ENCODE data around the gene TCN1. TPM values are rescaled to one million over a fixed set of nuclear protein-coding genes. Genes with fewer than 3 reads are reported as not detected.
A peak's percentile ranks its signal among the peaks of the same experiment; 100 is the strongest.
"Not testable (repeated sequence)": the region's sequence is repeated elsewhere in the genome, so short reads cannot be mapped to it uniquely, and the experiment has no call there.

TCN1 gene
- total RNA-seq, 1 experiment from 2014 or later, result 335 TPM

DNA sequence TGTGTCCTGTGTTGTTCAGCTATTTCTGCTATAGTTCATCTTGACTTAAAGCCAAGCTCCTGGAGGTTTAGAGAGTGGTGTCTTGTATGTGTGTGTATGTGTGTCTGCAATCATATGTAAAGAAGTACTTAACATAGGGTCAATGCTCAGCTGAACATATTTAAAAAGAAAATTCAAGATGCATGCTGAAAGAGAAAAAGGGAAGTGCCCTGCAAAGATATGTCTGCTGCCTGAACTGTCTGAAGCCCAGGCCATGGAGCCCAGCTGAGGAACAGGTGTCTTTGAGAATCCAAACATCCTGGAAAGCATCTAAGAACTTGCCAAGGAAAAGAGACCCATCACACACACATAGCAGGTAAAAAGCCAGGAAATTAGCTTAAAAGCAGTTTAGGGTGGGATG lies 6.6 kb downstream of the TCN1 start:
- no peak for DNase-seq
- Mint-ChIP-seq H3K27ac (ENCODE audit: unreplicated experiment) (no peak overlapping the region), H3K4me3 (ENCODE audit: low read depth, unreplicated experiment) (no peak overlapping the region), H3K9me3 (ENCODE audit: low read depth, unreplicated experiment) (peaks cover 3% of the 10 kb centered on the region), H3K4me1 (ENCODE audit: low read depth, unreplicated experiment) (peaks cover 35% of the 10 kb centered on the region), H3K36me3 (ENCODE audit: insufficient read depth, unreplicated experiment) (peaks cover 27% of the 10 kb centered on the region), H3K27me3 (ENCODE audit: unreplicated experiment) (no peaks in the 10 kb centered on the region)
- TF ChIP-seq, protein P1, sequence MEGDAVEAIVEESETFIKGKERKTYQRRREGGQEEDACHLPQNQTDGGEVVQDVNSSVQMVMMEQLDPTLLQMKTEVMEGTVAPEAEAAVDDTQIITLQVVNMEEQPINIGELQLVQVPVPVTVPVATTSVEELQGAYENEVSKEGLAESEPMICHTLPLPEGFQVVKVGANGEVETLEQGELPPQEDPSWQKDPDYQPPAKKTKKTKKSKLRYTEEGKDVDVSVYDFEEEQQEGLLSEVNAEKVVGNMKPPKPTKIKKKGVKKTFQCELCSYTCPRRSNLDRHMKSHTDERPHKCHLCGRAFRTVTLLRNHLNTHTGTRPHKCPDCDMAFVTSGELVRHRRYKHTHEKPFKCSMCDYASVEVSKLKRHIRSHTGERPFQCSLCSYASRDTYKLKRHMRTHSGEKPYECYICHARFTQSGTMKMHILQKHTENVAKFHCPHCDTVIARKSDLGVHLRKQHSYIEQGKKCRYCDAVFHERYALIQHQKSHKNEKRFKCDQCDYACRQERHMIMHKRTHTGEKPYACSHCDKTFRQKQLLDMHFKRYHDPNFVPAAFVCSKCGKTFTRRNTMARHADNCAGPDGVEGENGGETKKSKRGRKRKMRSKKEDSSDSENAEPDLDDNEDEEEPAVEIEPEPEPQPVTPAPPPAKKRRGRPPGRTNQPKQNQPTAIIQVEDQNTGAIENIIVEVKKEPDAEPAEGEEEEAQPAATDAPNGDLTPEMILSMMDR (IDR thresholded peaks at IDR 0.05; ENCODE audit: unreplicated experiment), result no peak
- CTCF ChIA-PET, result no interaction called here
- no TSS peak for BruUV-seq (replicated peaks)
- intact Hi-C loops (cut with micrococcal nuclease; ENCODE audit: unreplicated experiment), result no loop called here

GRCh38 chr11:59857439-59858434 lies 8.6 kb downstream of the TCN1 start:
- no peak for DNase-seq
- TF ChIP-seq, protein P1 (IDR thresholded peaks at IDR 0.05; ENCODE audit: unreplicated experiment), result no peak
- peak overlapping the region; percentile 42 for H3K4me3 Mint-ChIP-seq (ENCODE audit: low read depth, unreplicated experiment)
- peaks cover 3% of the 10 kb centered on the region for H3K9me3 Mint-ChIP-seq (ENCODE audit: low read depth, unreplicated experiment)
- peaks cover 27% of the 10 kb centered on the region for H3K36me3 Mint-ChIP-seq (ENCODE audit: insufficient read depth, unreplicated experiment)
- H3K27me3 Mint-ChIP-seq (ENCODE audit: unreplicated experiment), result no peaks in the 10 kb centered on the region
- H3K4me1 Mint-ChIP-seq (ENCODE audit: low read depth, unreplicated experiment), result peaks cover 35% of the 10 kb centered on the region
- intact Hi-C loops (cut with micrococcal nuclease; ENCODE audit: unreplicated experiment), result no loop called here
- CTCF ChIA-PET, result interaction anchor here (0.7 to 0.9 kb wide), 2 partner anchors 8 to 10 kb away, joined by 3 to 6 read pairs; partner anchors contain the start of gene TCN1
- no TSS peak for BruUV-seq (replicated peaks)
- H3K27ac Mint-ChIP-seq (ENCODE audit: unreplicated experiment), result peak overlapping the region; percentile 73

- intact Hi-C loops (cut with micrococcal nuclease; ENCODE audit: unreplicated experiment), result no loop called here
- BruUV-seq (replicated peaks), result no TSS peak
- CTCF ChIA-PET, result no interaction called here
- Mint-ChIP-seq H3K4me3 (ENCODE audit: low read depth, unreplicated experiment) (no peak overlapping the region), H3K36me3 (ENCODE audit: insufficient read depth, unreplicated experiment) (peaks cover 24% of the 10 kb centered on the region), H3K27me3 (ENCODE audit: unreplicated experiment) (no peaks in the 10 kb centered on the region), H3K9me3 (ENCODE audit: low read depth, unreplicated experiment) (peaks cover 3% of the 10 kb centered on the region), H3K4me1 (ENCODE audit: low read depth, unreplicated experiment) (peaks cover 44% of the 10 kb centered on the region), H3K27ac (ENCODE audit: unreplicated experiment) (no peak overlapping the region)
- no peak for DNase-seq
- TF ChIP-seq, protein P1 (IDR thresholded peaks at IDR 0.05; ENCODE audit: unreplicated experiment), result no peak
Observed at GRCh38 chr11:59854871-59855270, 11.4 kb downstream of the TCN1 start.

DNA sequence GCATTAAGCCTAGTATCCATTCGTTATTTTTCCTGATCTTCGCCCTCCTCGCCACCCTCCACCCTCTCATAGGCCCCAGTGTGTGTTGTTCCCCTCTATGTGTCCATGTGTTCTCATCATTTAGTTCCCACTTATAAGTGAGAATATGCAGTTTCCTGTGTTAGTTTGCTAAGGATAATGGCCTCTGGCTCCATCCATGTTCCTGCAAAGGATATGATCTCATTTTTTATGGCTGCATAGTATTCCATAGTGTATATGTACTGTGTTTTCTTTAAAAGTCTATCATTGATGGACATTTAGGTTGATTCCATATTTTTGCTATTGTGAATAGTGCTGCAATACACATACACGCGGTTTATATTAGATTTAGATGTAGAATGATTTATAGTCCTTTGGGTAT lies 14.9 kb downstream of the TCN1 start:
- H3K27ac Mint-ChIP-seq (ENCODE audit: unreplicated experiment), result not testable (repeated sequence)

GRCh38 chr11:59849551-59849950 lies 16.7 kb downstream of the TCN1 start:
- Mint-ChIP-seq H3K36me3 (ENCODE audit: insufficient read depth, unreplicated experiment) (peaks cover 14% of the 10 kb centered on the region), H3K4me1 (ENCODE audit: low read depth, unreplicated experiment) (peaks cover 34% of the 10 kb centered on the region), H3K27ac (ENCODE audit: unreplicated experiment) (peak overlapping the region; percentile 80)
- H3K4me3 Mint-ChIP-seq (ENCODE audit: low read depth, unreplicated experiment); H3K27me3 Mint-ChIP-seq (ENCODE audit: unreplicated experiment); DNase-seq; BruUV-seq (replicated peaks); intact Hi-C loops (cut with micrococcal nuclease; ENCODE audit: unreplicated experiment); H3K9me3 Mint-ChIP-seq (ENCODE audit: low read depth, unreplicated experiment): not testable (repeated sequence)
- CTCF ChIA-PET, result interaction anchor here (0.8 to 1.8 kb wide), 4 partner anchors 16 to 402 kb away, joined by 4 to 7 read pairs (median 6); partner anchors contain the start of gene TCN1

More for the DNA sequence above, 14.9 kb downstream of the TCN1 start:
- H3K9me3 Mint-ChIP-seq (ENCODE audit: low read depth, unreplicated experiment); intact Hi-C loops (cut with micrococcal nuclease; ENCODE audit: unreplicated experiment); H3K4me3 Mint-ChIP-seq (ENCODE audit: low read depth, unreplicated experiment); H3K27me3 Mint-ChIP-seq (ENCODE audit: unreplicated experiment); BruUV-seq (replicated peaks); DNase-seq; CTCF ChIA-PET: not testable (repeated sequence)
- H3K4me1 Mint-ChIP-seq (ENCODE audit: low read depth, unreplicated experiment), result peaks cover 32% of the 10 kb centered on the region
- H3K36me3 Mint-ChIP-seq (ENCODE audit: insufficient read depth, unreplicated experiment), result peaks cover 17% of the 10 kb centered on the region
